CD1c-positive myeloid dendritic cell (primary cell): ENCODE results near the gene QSOX2.
"Not testable (repeated sequence)": the region's sequence is repeated elsewhere in the genome, so short reads cannot be mapped to it uniquely, and the experiment has no call there.

Experiments
- DNase-seq: peaks from one replicate; pipeline ENCODE4 v3.0.0-alpha.2; 2016; ENCODE audit errors: extremely low spot score

QSOX2 gene

DNA sequence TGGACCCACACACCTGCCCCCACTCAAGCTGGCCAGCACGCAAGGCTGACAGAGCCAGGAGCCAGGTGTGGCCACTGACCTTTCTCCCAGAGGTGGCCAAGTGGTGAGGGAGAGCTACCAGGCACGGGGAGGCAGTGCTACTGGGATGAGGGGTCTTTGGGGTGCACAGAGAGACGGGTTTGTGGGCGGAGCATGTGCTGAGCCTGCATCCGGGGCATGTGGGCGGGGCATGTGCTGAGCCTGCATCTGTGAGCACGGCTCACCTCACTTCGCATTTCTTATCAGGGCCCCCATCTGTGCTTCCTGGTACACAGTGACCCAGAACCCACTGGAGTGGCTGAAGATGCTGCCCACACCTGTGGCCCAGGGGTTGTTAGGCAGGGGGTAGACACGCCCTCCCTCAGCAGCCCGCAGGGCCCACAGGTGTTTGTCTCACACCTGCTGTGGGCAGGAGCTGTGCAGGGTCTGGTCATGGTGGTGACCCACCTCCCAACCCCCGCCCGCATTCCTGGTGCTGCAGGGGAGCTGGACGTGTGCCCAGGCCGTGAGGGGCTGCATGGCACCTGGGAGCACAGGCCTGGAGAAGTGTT lies 36.8 kb upstream of the QSOX2 start:
- DNase-seq: no peak

DNA sequence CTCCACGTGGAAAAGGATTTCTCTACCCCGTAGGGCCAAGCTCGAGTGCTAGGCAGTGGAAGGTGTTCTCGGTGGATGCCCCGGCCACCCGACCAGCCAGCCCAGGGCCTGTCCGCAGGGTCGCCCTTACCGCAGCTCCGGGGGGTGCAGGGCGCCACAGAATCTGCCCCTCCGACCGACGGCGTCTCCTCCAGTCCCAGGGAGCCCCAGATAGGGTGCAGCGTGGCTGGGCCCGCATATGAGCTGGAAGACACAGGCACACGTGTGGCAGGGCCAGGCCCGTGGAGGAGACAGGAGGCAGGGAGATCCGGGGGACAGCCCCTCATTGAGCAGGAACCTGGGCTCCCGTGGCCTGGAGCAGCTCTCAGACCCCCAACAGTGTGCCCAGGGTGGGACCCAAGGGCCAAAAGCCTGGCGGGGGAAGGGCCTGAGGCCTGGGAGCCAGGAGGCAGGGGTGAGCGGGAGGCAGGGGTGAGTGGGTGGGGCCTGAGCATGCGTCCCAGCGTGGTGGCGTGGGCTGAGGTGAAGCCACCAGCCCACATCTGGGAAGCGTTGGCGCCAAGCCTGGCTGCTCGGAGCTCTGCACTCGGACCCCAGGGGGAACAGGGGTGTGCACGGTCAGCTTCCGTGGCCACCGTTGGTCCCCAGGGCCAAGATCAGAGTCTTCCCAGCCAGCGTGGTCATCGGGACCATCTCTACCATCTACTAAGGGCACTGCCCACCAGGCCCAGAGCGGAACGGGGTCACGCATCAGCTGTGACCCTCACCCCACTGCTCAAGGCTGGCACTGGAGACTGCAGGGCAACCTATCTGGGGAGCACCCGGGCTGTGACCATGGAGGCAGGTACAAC lies 36.0 kb upstream of the QSOX2 start:
- DNase-seq: no peak

DNA sequence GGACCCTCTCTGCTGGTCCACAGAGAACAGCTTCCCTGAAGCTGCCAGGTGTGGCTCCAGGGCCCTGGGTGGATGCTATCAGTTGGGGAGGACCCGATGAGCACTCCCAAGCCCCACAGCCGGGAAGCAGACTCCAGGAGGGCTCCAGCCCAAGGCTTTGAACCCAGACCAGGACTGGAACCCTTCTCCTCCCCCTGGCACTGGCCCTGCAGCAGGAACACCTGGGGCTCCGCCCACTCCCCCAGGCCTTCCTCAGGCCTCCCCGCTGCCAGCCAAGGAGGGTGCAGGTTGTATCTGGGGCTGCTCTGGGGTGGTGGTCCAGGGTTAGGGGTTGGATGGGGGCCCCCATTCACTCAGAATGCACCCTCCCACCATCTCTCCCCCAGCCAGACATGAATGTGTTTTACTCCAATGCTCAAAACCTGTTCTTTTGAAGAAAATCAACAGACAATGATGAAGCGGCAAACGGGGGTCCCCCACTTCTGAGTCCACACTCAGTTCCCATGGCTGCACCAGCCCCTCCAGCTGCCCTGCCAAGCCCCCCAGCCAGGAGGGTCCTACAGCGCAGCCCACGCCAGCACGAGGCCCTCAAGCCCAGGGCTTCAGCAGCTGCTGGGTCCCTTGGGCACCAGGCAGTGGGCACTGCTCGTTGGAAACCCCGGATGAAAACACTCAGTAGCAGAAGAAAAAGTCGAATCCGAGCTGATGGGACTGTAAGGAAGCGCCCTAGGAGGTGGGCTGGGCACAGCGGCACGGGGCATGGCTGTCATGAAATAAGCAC lies 35.1 kb upstream of the QSOX2 start:
- no peak for DNase-seq

DNA sequence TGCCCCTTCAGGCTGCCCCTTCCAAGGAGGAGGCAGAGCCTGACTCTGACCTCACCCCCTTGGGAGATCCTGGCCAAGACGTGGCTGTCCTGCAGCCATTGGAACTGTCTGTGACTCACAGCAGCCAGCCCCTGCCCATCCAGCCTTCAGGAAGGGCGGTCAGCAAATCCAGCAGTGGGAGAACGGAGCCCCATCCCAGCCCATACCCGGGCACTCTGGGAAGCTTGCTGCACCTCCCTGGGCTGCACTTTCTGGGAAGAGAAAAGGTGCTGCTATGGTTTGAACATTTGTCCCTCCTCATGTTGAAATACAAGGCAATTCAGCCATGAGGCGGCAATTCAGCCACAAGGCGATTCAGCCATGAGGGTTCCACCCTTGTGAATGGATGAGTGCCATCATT lies 33.9 kb upstream of the QSOX2 start:
- DNase-seq: no peak

DNA sequence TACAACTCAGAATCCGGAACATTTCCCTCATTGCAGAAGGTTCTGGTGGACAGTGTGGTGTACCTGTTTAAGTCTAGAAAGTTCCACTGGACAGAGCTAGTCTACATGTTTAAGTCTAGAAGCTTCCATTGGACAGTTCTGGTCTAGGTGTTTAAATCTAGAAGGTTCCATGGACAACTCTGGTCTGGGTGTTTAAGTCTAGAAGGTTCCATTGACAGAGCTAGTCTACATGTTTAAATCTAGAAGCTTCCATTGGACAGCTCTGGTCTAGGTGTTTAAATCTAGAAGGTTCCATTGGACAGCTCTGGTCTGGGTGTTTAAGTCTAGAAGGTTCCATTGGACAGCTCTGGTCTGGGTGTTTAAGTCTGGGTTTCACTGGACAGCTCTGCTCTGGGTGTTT lies 33.3 kb upstream of the QSOX2 start:
- no peak for DNase-seq

DNA sequence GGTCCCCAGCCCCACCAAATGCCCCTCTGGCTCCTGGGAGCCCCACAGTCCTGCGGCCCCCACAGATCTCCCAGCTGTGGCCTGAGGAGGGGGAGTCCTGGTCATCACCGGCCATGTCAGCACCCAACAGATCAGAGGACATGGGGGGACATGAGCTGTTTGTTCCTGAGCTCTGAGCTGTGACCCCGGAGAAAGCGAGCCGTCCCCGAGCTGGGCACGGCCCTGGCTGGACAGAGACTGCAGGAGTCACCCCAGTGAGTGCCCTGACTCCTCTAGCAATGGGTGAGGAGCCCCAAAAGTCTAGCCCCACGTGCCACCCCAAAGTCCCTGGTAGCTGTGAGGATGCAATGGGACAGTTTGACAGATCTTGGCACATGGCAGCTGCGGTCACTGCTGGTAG lies 32.6 kb upstream of the QSOX2 start:
- no peak for DNase-seq

DNA sequence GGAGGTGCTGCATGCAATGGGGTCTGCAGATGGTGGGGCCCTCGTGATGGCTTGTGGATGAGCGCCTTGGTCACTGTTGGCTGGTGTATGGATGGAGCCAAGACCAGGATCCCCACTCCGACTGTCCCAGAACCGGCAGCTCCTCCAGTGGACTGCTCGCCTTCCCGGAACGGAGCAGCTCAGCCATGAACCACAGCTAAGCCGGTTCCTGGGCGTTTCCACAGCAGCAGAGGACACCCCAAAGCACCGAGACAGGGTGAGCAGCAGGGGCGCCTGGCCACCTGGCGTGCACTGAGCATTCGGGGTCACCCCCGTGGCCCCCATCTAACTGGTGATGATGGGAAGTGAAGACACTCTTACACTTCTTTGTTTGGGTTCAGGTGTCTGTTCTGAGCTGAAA lies 32.1 kb upstream of the QSOX2 start:
- no peak for DNase-seq

DNA sequence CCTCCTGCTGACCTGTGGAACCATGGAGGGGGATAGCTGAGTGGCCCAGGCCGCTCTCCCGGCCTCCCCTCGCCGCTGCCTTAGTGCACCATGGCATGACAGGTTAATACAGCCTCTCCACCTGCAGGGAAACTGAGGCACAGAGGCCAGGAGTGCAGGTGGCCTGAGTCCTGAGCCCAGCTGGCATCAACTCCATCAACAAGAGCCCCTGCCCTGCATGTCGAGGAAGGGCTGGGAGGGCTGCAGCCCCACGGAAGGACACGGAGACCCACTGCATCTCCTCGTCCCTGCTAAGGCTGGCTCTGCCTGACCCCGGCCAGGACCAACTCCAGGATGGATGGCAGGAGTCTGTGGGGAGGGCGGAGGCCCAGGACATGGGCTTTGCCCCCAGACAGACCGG lies 31.1 kb upstream of the QSOX2 start:
- no peak for DNase-seq

DNA sequence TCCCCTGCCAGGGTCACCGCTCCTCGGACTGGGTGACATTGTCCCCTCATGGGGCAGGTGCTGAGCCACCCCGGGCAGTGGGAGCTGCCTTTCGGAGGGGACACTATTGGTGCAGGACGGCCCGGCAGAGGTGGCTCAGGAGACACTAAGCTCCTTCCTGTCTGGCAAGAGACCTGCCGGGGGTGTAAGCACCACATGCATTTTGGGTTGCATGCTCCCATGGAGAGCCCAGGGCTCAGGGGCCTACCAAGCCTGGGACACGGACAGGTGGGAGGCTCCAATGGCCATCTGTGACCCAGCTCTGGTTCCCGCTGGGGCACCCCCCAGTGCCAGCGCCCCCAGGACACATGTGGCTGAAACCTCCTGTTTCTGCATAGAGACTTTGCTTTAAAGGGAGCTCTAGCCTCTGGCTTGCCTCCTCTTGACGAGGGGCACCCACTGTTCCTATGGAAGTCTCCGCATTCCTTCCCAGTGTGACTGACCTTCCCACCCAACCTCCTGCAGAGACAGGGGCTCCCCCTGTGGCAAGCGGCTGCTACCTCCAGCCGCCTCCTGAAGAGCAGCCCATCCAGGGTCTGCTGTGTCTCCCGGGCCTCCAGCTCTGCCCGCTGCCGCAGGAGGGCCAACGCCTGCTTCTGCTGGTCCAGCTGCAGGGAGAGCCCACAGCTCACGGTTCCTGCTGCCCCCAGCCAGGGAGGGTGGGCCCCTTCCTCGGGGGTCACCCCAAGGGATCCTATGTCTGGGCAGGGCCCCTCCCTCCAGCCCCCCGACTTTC lies 30.2 kb upstream of the QSOX2 start:
- DNase-seq: no peak

DNA sequence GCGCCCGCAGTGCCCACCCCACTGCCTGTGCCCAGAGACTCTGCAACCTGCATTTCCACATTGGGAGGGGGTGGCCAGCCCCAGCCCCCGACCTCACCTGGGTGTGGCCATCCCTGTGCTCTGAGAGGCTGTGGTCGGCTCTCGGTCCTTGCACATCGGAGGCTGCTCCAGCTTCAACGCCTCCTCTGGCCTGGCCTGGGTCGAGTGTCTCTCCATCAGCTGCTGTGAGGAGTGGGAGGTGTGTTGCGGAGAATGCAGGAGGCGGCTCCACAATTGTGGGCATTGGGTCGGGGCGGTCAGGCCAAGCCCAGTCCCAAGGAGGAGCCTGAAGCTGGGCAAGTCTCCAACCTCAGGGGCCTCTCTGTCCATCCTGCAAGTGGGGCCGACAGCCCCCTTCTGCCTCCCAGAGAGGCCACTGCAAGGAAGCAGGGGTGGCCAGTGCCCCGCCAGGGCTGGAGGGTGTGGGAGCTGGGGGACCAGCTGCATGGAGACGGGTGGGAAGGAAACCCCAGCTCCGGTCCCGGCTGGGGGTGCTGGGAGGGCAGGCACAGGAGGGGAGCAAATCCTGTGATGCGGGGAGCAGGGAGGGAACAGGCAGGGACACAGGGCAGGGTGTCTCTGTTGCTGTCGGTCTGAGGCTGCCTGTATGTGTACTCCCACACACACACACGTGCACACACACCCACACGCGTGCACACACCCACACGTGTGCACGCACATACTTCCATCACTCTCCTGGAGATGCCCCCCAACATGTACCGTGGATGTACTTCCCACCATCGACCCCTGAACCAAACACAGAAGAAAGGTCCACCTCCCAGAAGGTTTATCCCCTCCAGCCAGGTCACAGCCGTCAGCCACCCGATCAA lies 29.4 kb upstream of the QSOX2 start:
- no peak for DNase-seq

DNA sequence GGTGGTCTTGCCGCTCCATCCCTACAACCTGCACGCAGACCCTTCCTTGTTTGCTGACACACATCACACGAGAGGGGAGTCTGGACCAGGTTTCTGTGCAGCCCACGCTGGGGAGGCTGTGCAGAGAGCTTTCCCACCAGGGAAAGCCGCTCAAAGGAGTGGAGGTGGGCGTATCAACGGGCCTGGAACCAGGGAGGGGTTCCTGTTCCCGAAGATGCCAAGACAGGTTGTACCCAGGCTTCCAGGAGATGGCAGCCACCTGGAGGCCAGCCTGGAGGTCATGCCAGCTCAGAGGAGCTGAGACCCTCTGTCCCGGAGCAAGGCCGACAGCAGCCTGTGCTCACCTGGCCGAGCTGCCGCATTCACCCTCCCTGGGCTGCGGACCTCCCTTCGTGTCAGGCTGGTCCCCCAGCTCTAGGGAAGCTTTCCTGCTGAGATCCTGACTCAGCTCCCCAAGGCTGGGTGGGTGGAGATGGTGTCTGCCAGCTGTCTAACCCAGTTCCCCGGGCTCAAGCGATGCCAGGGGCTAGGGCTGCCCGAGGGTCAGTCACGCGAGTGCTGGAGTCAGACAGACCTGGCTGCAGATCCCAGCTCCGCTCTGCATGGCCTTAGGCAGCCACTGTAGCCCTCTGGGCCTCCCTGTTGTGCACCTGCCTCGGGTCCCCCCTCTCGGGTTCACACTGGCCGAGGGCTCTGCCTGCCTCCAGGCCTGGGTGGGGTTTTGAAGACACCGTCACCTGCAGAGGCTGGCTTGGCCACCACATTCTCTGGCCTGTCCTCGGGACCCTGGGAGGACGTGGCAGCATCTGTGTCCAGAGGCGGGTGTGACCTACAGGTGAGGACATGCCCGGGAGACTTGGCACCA lies 28.5 kb upstream of the QSOX2 start:
- no peak for DNase-seq

DNA sequence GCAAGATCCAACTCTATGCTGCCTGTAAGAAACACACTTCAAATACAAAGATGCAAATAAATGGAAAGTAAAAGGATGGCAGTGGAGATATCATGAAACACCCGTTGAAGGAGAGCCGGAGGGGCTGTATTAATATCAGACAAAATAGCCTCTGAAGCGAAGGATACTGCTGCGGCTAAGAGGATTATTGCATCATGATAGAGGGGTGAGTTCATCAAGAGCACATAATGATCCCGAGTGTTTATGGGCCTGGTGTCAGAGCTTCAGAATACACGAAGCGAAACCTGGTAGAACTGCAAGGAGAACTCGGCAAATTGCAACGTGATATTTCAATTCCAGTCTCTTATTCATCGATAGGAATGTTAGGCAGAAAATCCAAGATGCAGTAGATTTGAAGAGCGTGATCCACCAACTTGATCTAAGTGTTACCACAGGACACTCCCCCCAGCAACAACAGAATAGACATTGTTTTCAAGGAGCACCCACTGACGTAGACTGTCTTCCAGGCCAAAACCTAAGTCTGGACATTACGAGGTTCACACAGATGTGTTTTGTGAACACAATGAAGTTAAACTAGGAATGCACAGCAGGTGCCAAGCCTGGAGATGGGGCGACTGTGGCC lies 27.7 kb upstream of the QSOX2 start:
- no peak for DNase-seq

DNA sequence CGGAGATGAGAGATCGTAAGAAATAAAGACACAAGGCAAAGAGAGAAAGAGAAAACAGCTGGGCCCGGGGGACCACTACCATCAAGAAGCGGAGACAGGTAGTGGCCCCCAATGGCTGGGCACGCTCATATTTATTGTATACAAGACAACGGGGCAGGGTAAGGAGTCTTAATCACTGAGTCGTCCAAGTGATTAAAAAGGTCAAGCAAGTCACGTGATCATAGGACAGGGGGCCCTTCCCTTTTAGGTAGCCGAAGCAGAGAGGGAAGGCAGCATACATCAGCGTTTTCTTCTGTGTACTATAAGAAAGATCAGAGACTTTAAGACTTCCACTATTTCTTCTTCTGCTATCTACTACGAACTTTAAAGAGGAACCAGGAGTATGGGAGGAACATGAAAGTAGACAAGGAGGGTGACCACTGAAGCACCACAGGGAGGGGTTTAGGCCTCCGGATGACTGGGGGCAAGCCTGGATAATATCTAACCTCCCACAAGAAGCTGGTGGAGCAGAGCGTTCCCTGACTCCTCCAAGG lies 24.6 kb upstream of the QSOX2 start:
- peak; percentile 38 for DNase-seq

DNA sequence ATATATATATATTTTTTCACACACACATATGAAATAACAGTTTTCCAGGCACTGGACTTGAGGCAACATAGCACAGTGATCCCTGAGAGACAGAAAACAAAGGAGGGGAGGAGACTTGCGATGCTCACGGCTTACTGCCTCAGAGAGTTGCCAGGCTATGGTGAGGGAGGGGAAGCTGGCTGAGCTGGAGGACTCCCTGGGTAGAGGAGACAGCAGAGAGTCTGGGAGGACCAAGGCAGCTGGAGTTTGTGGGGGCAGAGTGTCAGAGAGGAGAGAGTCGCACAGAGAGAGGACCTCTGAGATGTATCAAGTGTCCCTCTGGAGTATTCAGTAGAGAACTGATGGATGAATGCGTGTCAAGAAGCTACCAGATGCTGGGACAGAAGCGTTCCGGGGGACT lies 23.1 kb upstream of the QSOX2 start:
- DNase-seq: no peak

DNA sequence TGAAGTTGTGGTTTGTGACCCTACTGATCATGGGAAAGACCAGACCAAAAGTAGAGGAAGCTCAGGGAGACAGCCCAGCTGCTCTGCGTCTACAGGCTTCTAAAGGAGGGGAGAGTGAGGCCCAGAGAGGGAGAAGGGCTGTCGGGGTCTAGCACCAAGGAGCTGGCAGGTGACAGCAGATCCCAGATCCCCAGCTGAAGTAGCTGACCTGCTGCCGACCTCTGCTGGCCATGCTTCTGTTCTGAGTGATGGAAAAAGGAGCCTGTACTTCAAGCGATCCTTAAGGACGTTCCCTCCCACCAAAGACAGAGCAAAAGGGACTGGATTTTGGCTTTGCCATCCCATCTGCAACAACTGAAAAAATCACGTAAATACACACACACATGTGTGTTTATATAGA lies 22.7 kb upstream of the QSOX2 start:
- no peak for DNase-seq

DNA sequence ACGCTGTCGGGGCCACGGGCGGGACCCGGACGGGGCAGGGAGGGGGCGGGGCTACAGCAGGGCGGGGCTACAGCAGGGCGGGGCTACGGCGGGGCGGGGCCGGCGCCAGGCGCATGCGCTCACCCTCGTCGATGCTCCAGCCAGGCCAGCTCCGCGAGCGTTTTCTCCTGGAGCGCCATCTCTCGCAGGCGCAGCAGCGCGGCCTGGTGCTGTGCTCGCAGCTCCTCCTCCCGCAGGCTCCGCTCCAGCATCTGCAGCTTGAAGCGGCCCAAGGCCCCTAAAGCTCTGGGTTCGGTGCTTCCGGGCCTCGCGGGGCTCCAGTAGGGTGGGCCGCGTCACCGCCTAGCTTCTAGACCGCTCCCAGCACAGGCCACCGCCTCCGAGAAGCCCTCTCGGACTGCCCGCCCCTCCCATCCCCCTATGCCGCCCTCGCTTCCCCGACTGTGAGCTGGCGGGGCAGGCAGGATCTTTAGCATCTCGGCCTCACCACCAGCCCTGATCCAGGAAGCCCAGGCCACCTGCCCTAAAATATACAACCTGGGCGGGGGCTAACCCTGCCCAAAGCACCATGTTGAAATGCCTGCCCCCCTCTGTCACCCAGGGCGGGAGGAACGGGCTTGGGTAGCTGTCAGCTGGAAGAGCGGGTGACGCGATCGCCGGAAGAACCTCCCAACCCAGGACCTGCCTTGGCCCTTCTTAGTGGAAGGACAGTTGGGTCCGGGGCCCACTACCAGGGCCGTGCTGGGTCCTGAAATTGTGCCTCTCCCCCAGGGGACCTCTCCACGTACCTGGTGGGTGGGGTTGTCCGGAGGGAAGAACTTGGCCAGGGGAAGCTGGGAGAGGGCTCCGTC lies 21.9 kb upstream of the QSOX2 start:
- peak; percentile 88 for DNase-seq

DNA sequence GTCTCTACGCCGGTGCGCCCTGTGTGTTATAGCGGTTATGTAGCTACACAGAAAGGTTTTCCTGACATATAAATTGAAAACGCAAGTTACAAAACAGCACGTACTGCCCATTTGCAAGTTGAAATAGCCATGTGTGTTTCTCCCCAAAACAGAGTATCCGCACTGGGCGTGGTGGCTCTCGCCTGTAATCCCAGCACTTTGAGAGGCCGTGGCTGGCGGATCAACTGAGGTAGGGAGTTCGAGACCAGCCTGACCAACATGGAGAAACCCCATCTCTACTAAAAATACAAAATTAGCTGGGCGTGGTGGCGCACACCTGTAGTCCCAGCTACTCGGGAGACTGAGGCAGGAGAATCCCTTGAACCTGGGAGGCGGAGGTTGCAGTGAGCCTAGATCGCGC lies 21.0 kb upstream of the QSOX2 start:
- not testable (repeated sequence) for DNase-seq

DNA sequence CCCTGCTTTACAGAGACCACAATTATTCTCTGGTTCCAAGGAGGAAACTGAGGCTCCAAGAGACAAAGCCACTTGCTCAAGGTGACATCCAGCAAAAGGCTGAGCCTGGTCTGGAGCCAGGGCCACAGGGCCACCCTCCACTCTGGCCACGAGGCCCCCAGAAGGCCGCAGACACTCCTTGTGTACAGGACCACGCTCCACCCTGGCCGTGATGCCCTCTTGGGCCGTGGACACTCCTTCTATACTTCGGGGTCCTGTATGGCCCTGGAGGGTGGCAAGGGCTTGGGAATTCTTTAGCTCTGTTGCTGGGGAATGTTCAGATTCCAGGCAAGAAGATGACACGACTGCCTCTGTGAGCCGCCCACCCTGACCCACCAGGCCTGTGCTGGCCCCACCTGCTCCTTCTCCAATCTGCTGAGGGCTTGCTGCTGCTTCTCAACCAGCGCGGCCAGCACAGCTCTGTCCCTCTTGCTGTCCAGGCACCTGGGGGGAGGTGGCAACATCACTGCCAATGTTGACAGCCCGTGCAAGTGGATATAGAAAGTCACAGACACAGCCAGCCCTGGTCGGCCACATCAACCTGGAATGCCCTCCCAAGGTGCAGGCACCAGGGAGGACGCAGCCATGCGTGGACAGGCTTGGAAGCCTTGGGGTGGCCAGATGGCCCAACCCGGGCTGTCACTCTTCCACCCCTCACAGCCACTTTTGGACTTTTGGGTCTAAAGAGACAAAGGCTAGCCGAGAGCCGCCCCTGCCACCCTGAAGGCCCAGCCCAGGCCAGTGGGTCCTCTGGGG lies 20.1 kb upstream of the QSOX2 start:
- no peak for DNase-seq
